Neural progenitor cell (in vitro differentiated cells): Measurements from ENCODE around the gene ENTPD7. TPM values are rescaled to one million over a fixed set of nuclear protein-coding genes. Genes with fewer than 3 reads are reported as not detected.

Experiments used
- DNase-seq: peaks from one replicate; pipeline ENCODE4 v3.0.0-alpha.2; 2016; ENCODE audit warnings: low spot score
- H2AFZ ChIP-seq: fragments of 200-600 bp; sonication (generic); replicated peaks from 2 replicates; pipeline ENCODE4 v1.6.1; 2016; ENCODE audit warnings: antibody characterized with exemption
- H3F3A ChIP-seq: fragments of 200-600 bp; sonication (generic); 2 replicates; pipeline ENCODE4 v1.6.1; 2016; ENCODE audit warnings: antibody characterized with exemption, low read depth
- H3K27ac ChIP-seq: fragments of 200-600 bp; sonication (generic); 2 replicates; pipeline ENCODE4 v1.5.1; 2016; ENCODE audit warnings: mild to moderate bottlenecking
- H3K27me3 ChIP-seq: fragments of 200-600 bp; sonication (generic); 2 replicates; pipeline ENCODE4 v1.6.1; 2016; ENCODE audit warnings: mild to moderate bottlenecking, moderate library complexity
- H3K36me3 ChIP-seq: fragments of 200-600 bp; sonication (generic); 2 replicates; pipeline ENCODE4 v1.5.1; 2016
- H3K4me1 ChIP-seq: fragments of 200-600 bp; sonication (generic); 2 replicates; pipeline ENCODE4 v1.6.1; 2016; ENCODE audit warnings: mixed run types
- H3K4me2 ChIP-seq: fragments of 200-600 bp; sonication (generic); 2 replicates; pipeline ENCODE4 v1.6.1; 2016
- H3K4me3 ChIP-seq: fragments of 200-600 bp; sonication (generic); 2 replicates; pipeline ENCODE4 v1.5.1; 2016
- H3K79me2 ChIP-seq: fragments of 200-600 bp; sonication (generic); 2 replicates; pipeline ENCODE4 v1.6.1; 2016; ENCODE audit warnings: low read depth
- H3K9ac ChIP-seq: fragments of 200-600 bp; sonication (generic); 2 replicates; pipeline ENCODE4 v1.6.1; 2016
- H3K9me3 ChIP-seq: fragments of 200-600 bp; sonication (generic); 2 replicates; pipeline ENCODE4 v1.5.1; 2016; ENCODE audit warnings: low read depth
- H4K20me1 ChIP-seq: fragments of 200-600 bp; sonication (generic); 2 replicates; pipeline ENCODE4 v1.6.1; 2016; ENCODE audit warnings: low read depth
- H3K27ac Mint-ChIP-seq: 3 replicates; pipeline ENCODE4 v1.8.0; 2021; ENCODE audit warnings: mixed read lengths
- H3K27me3 Mint-ChIP-seq: 2 replicates; pipeline ENCODE4 v1.8.0; 2022; ENCODE audit warnings: low read depth, mild to moderate bottlenecking, inconsistent platforms, moderate library complexity, mixed read lengths; ENCODE audit not compliant: insufficient read depth
- H3K36me3 Mint-ChIP-seq: 3 replicates; pipeline ENCODE4 v1.8.0; 2021; ENCODE audit warnings: mixed read lengths
- H3K4me1 Mint-ChIP-seq: 3 replicates; pipeline ENCODE4 v1.8.0; 2021; ENCODE audit warnings: mixed read lengths
- H3K4me3 Mint-ChIP-seq: 3 replicates; pipeline ENCODE4 v1.8.0; 2021; ENCODE audit warnings: mild to moderate bottlenecking, moderate library complexity, mixed read lengths
- H3K9me3 Mint-ChIP-seq: 3 replicates; pipeline ENCODE4 v1.8.0; 2020; ENCODE audit warnings: mixed read lengths
- EZH2 ChIP-seq: fragments of 200-600 bp; sonication (generic); IDR thresholded peaks from 2 replicates; pipeline ENCODE4 v1.6.1; 2017; ENCODE audit warnings: antibody characterized with exemption, mild to moderate bottlenecking, moderate library complexity
- EZH2phosphoT487 ChIP-seq: fragments of 200-600 bp; sonication (generic); IDR thresholded peaks from 2 replicates; pipeline ENCODE4 v1.6.1; 2017; ENCODE audit warnings: antibody characterized with exemption
- small RNA-seq: library from RNA; depleted of rRNA; stranded (forward); fragments of <200 nt; gene quantifications from one replicate; pipeline ENCODE3, GENCODE V24; 2015
- total RNA-seq: library from RNA; depleted of rRNA; stranded (reverse); fragments of >200 nt; gene quantifications from 2 replicates; pipeline ENCODE4 v1.2.3, GENCODE V29; 2015; ENCODE audit warnings: low replicate concordance
- TF ChIP-seq, protein P1 (sequence below): fragments of 200-600 bp; sonication (generic); IDR thresholded peaks from 2 replicates; pipeline ENCODE4 v1.5.1; 2017; ENCODE audit warnings: antibody characterized with exemption, mild to moderate bottlenecking

Gene ENTPD7
- total RNA-seq, 1 donor from 2014 or later: 7.2 TPM

- Histone ChIP-seq H3K4me3 (no peak overlapping the region), H4K20me1 (no peaks in the 10 kb centered on the region), H3K27me3 (no peaks in the 10 kb centered on the region), H2AFZ (no peak overlapping the region), H3K4me1 (no peaks in the 10 kb centered on the region), H3K79me2 (no peaks in the 10 kb centered on the region), H3F3A (no peaks in the 10 kb centered on the region), H3K9ac (no peak overlapping the region), H3K4me2 (no peak overlapping the region), H3K36me3 (peaks cover 27% of the 10 kb centered on the region), H3K27ac (no peak overlapping the region), H3K9me3 (no peaks in the 10 kb centered on the region)
- Mint-ChIP-seq H3K27ac (no peak overlapping the region), H3K4me1 (no peaks in the 10 kb centered on the region), H3K9me3 (no peaks in the 10 kb centered on the region), H3K27me3 (no peaks in the 10 kb centered on the region), H3K36me3 (peaks cover 14% of the 10 kb centered on the region), H3K4me3 (no peak overlapping the region)
- DNase-seq: no peak
- no peak for TF ChIP-seq EZH2phosphoT487
- TF ChIP-seq, protein P1, sequence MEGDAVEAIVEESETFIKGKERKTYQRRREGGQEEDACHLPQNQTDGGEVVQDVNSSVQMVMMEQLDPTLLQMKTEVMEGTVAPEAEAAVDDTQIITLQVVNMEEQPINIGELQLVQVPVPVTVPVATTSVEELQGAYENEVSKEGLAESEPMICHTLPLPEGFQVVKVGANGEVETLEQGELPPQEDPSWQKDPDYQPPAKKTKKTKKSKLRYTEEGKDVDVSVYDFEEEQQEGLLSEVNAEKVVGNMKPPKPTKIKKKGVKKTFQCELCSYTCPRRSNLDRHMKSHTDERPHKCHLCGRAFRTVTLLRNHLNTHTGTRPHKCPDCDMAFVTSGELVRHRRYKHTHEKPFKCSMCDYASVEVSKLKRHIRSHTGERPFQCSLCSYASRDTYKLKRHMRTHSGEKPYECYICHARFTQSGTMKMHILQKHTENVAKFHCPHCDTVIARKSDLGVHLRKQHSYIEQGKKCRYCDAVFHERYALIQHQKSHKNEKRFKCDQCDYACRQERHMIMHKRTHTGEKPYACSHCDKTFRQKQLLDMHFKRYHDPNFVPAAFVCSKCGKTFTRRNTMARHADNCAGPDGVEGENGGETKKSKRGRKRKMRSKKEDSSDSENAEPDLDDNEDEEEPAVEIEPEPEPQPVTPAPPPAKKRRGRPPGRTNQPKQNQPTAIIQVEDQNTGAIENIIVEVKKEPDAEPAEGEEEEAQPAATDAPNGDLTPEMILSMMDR: no peak
- TF ChIP-seq EZH2: no peak
These were observed 89.6 kb downstream of the ENTPD7 start for GRCh38 chr10:99748823-99749451.

GRCh38 chr10:99750641-99751040, 91.3 kb downstream of the ENTPD7 start:
- peaks cover 31% of the 10 kb centered on the region for H3K36me3 ChIP-seq
- H3K4me2 ChIP-seq: no peak overlapping the region
- Mint-ChIP-seq H3K36me3 (peaks cover 13% of the 10 kb centered on the region), H3K4me1 (no peaks in the 10 kb centered on the region), H3K9me3 (no peaks in the 10 kb centered on the region), H3K27ac (no peak overlapping the region), H3K27me3 (no peaks in the 10 kb centered on the region), H3K4me3 (no peak overlapping the region)
- no peaks in the 10 kb centered on the region for H3K9me3 ChIP-seq
- no peak for TF ChIP-seq EZH2phosphoT487
- TF ChIP-seq, protein P1: no peak
- TF ChIP-seq EZH2: no peak
- H3K4me1 ChIP-seq: no peaks in the 10 kb centered on the region
- H3K27me3 ChIP-seq: no peaks in the 10 kb centered on the region
- no peaks in the 10 kb centered on the region for H3F3A ChIP-seq
- no peak overlapping the region for H3K9ac ChIP-seq
- no peak for DNase-seq
- H3K4me3 ChIP-seq: no peak overlapping the region
- H2AFZ ChIP-seq: no peak overlapping the region
- H4K20me1 ChIP-seq: no peaks in the 10 kb centered on the region
- H3K79me2 ChIP-seq: no peaks in the 10 kb centered on the region
- no peak overlapping the region for H3K27ac ChIP-seq

DNA sequence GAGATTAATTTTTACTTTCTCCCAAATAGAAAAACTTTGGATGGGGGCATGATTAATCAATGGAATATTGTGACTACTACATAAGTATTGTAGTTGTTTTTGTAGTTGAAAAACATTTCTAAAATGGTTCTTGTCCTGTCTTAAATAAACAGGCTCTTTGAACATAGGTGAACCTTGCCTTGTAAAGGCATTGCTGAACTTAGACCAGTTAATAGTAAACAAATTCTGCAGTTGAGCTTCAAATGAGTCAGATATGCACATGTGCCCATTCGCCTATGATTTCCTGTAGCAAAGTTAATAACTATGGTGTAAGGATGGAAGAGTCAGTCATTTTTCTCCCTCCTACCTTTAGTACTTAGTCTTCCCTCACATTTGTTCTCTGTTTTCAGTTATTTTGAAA, 95.4 kb downstream of the ENTPD7 start:
- peaks cover 29% of the 10 kb centered on the region for H3K36me3 Mint-ChIP-seq

More for the DNA sequence above, 95.4 kb downstream of the ENTPD7 start:
- Mint-ChIP-seq H3K9me3 (no peaks in the 10 kb centered on the region), H3K4me1 (peaks cover 14% of the 10 kb centered on the region), H3K27ac (no peak overlapping the region), H3K4me3 (no peak overlapping the region), H3K27me3 (no peaks in the 10 kb centered on the region)
- Histone ChIP-seq H3K4me2 (no peak overlapping the region), H3F3A (no peaks in the 10 kb centered on the region), H2AFZ (no peak overlapping the region), H3K9me3 (no peaks in the 10 kb centered on the region), H3K79me2 (no peaks in the 10 kb centered on the region), H3K4me1 (peaks cover 13% of the 10 kb centered on the region), H4K20me1 (no peaks in the 10 kb centered on the region), H3K27ac (no peak overlapping the region), H3K9ac (no peak overlapping the region), H3K36me3 (peaks cover 24% of the 10 kb centered on the region), H3K4me3 (no peak overlapping the region), H3K27me3 (no peaks in the 10 kb centered on the region)
- no peak for DNase-seq
- TF ChIP-seq EZH2 (no peak), EZH2phosphoT487 (no peak)
- TF ChIP-seq, protein P1: no peak

Small RNA genes lying within 50 kb of the gene (small RNA-seq; reads per million reads assigned to genes)
- gene AL133353.1: not detected

Other genes with a start within 250 kb of the ENTPD7 start
- 35.7 and 36.1 TPM in 2 replicates for gene GOT1, start 228.9 kb upstream of the ENTPD7 start, total RNA-seq
- not detected in 2 replicates for gene NKX2-3, start 126.6 kb upstream of the ENTPD7 start, total RNA-seq
- gene SLC25A28, start 39.1 kb upstream of the ENTPD7 start, total RNA-seq: 12.4 and 15.3 TPM in 2 replicates
- 49.8 and 53.5 TPM in 2 replicates for gene COX15, start 72.6 kb downstream of the ENTPD7 start, total RNA-seq
- gene CUTC, start 72.7 kb downstream of the ENTPD7 start, total RNA-seq: 27.8 and 36.1 TPM in 2 replicates
- 0.25 and 0.26 TPM in 2 replicates for gene ABCC2, start 123.1 kb downstream of the ENTPD7 start, total RNA-seq